ENCODE data around the gene IL11. TPM values are rescaled to one million over a fixed set of nuclear protein-coding genes. Genes with fewer than 3 reads are reported as not detected.

Gene IL11
- total and polyA plus RNA-seq, 3 donors from 2014 or later: 1.2 to 2.1 (median 2.0) TPM

DNA sequence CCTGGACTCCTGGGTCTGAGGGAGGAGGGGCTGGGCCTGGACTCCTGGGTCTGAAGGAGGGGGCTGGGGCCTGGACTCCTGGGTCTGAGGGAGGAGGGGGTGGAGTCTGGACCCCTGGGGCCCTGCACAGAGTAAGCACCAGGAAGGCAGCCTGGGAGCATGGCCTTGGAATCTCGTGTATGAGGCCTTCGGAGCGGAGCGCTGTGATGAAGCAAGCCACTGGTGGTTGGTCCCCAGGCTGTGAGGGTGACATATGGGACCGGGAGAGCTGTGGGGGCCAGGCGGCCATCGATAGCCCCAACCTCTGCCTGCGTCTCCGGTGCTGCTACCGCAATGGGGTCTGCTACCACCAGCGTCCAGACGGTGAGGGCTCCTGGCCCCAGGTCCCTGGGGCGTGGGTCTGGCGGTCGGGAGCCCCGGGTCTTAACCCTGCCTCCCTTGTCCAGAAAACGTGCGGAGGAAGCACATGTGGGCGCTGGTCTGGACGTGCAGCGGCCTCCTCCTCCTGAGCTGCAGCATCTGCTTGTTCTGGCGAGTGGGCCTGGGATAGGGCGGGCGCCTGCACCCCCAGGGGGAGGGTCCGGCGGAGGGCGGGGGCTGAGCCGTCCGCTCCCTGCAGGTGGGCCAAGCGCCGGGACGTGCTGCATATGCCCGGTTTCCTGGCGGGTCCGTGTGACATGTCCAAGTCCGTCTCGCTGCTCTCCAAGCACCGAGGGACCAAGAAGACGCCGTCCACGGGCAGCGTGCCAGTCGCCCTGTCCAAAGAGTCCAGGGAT, 7.3 kb upstream of the IL11 start:
- Histone ChIP-seq H3K4me1 (no peaks in the 10 kb centered on the region), H3K27me3 (no peaks in the 10 kb centered on the region), H3K36me3 (ENCODE audit: low read depth, missing control alignments) (no peaks in the 10 kb centered on the region), H3K4me3 (no peak overlapping the region), H3K27ac (no peak overlapping the region), H3K9me3 (no peaks in the 10 kb centered on the region)
- intact Hi-C loops (cut with DNase I; ENCODE audit: low total_unique reads): no loop called here
- DNase-seq: no peak
- WGBS, 2 donors: 23 to 35% methylated on average over 20 to 43 of the region's 43 CpGs
- TF ChIP-seq, protein P1, sequence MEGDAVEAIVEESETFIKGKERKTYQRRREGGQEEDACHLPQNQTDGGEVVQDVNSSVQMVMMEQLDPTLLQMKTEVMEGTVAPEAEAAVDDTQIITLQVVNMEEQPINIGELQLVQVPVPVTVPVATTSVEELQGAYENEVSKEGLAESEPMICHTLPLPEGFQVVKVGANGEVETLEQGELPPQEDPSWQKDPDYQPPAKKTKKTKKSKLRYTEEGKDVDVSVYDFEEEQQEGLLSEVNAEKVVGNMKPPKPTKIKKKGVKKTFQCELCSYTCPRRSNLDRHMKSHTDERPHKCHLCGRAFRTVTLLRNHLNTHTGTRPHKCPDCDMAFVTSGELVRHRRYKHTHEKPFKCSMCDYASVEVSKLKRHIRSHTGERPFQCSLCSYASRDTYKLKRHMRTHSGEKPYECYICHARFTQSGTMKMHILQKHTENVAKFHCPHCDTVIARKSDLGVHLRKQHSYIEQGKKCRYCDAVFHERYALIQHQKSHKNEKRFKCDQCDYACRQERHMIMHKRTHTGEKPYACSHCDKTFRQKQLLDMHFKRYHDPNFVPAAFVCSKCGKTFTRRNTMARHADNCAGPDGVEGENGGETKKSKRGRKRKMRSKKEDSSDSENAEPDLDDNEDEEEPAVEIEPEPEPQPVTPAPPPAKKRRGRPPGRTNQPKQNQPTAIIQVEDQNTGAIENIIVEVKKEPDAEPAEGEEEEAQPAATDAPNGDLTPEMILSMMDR (IDR thresholded peaks at IDR 0.05): no peak
- no peak for TF ChIP-seq POLR2A (IDR thresholded peaks at IDR 0.05)

DNA sequence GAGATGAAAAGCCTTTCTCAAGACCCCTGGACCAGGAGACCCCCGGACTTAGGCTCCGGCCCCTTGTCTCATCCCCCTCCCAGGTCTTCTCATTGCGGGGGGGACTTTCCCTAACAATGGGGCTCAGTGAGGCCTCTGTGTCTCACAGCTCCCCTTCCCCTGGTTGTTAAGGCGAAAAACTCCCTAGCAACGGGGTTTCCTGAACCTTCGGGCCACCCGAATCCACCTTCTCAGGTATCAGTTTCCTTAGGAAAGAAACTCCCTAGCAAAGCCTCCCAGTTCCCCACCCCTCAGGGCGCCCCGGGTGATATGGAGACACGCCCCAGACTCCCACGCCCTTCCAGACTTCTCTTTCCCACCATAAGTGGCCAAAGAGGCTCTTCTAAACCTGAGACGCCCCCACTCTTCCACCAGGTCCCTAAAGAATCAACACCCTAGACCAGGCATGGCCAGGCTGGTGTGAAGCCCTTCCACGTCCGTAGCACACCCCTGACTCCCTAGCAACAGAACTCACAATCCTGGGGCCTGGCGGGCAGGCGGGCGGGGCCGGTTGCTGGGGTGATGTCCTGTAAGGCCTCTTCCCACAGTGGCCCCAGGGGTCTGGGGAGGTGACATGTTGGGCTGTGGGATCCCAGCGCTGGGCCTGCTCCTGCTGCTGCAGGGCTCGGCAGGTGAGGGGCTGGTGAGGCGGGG, 6.1 kb upstream of the IL11 start, which contains the start of gene TMEM190:
TSS of gene TMEM190 (plus strand) at position 586 of the 693 bp plus-strand sequence. CDS start at position 614, 28 bp downstream.
- H3K9me3 ChIP-seq: no peaks in the 10 kb centered on the region
- 75 to 77% methylated on average over 14 to 21 of the region's 21 CpGs for WGBS, 2 donors
- H3K36me3 ChIP-seq (ENCODE audit: low read depth, missing control alignments): no peaks in the 10 kb centered on the region
- no peaks in the 10 kb centered on the region for H3K27me3 ChIP-seq
- H3K4me1 ChIP-seq: no peaks in the 10 kb centered on the region
- no peak within 1 kb of the TSS for H3K27ac ChIP-seq
- intact Hi-C loops (cut with DNase I; ENCODE audit: low total_unique reads): no loop called here
- TF ChIP-seq, protein P1 (IDR thresholded peaks at IDR 0.05): no peak
- no peak for TF ChIP-seq POLR2A (IDR thresholded peaks at IDR 0.05)
- H3K4me3 ChIP-seq: no peak within 1 kb of the TSS
- DNase-seq: no peak

DNA sequence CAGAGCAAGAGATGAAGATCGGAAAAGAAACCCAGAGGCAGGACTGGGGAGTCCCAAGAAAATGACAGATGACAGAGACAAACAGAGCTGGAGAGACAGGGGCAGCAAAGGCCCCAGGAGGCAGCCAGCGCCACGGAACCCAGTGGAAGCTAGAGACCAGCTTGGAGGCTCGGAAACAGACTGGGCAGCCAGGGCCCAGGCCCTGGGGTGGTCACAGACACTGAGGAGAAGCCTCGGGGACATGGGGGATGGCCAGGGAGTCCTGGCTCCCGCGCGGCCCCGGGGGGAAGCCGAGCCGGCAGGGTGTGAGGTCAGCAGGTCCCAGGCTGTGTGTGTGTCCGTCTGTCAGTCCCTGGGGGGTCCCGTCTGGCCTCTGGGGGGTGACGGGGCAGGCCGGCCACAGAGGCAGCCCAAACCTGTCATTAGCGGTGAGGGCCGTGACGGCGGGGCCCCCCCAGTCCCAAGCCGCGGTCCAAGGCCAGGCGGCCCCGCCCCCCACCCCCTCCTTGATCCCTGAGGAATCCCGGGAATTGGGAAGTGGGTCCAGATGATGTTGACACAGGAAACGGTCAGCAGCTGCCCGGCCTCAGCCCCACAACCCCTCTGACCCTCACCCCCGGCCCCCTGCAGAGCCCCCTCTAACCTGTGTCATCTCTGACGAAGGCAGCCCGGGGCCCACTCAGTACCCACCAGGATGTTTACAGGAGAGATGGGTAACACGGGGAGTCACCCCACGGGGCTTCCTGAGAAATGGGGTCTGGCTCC, 3.9 kb upstream of the IL11 start:
- intact Hi-C loops (cut with DNase I; ENCODE audit: low total_unique reads): no loop called here
- Histone ChIP-seq H3K4me3 (no peak overlapping the region), H3K9me3 (no peaks in the 10 kb centered on the region), H3K27me3 (no peaks in the 10 kb centered on the region), H3K36me3 (ENCODE audit: low read depth, missing control alignments) (no peaks in the 10 kb centered on the region), H3K27ac (no peak overlapping the region), H3K4me1 (peaks cover 6% of the 10 kb centered on the region)
- 34 to 35% methylated on average over 8 to 27 of the region's 31 CpGs for WGBS, 2 donors
- TF ChIP-seq, protein P1 (IDR thresholded peaks at IDR 0.05): no peak
- TF ChIP-seq POLR2A (IDR thresholded peaks at IDR 0.05): no peak
- no peak for DNase-seq

GRCh38 chr19:55373306-55373992, 3.2 kb upstream of the IL11 start:
- Histone ChIP-seq H3K27me3 (no peaks in the 10 kb centered on the region), H3K36me3 (ENCODE audit: low read depth, missing control alignments) (no peaks in the 10 kb centered on the region), H3K9me3 (no peaks in the 10 kb centered on the region), H3K4me1 (peaks cover 6% of the 10 kb centered on the region), H3K27ac (no peak overlapping the region), H3K4me3 (no peak overlapping the region)
- 63 to 81% methylated on average over 8 to 9 of the region's 9 CpGs for WGBS, 2 donors
- TF ChIP-seq POLR2A (IDR thresholded peaks at IDR 0.05): no peak
- TF ChIP-seq, protein P1 (IDR thresholded peaks at IDR 0.05): no peak
- no peak for DNase-seq
- intact Hi-C loops (cut with DNase I; ENCODE audit: low total_unique reads): no loop called here

All from testis (tissue), 3 donors.